Keratinocyte (primary cell): ENCODE results near the gene HSPG2. TPM values are rescaled to one million over a fixed set of nuclear protein-coding genes. Genes with fewer than 3 reads are reported as not detected.

Experiments used
- DNase-seq: peaks from one replicate; pipeline ENCODE4 v3.0.0-alpha.2; 2011; ENCODE audit warnings: low read depth, missing footprints, low spot score
- FAIRE-seq: peaks from 2 replicates; lab custom pipeline; 2011; peaks lifted over from hg19 to GRCh38; lab: Jason Lieb, UNC
- H2AFZ ChIP-seq: 2 replicates; pipeline ENCODE4 v1.6.0; 2012; ENCODE audit warnings: low read length, control low read depth, inconsistent platforms; ENCODE audit not compliant: control insufficient read depth
- H3K27ac ChIP-seq: 2 replicates; pipeline ENCODE4 v1.5.1; 2011; ENCODE audit warnings: low read length; ENCODE audit not compliant: control insufficient read depth, insufficient read depth
- H3K27me3 ChIP-seq: 3 replicates; pipeline ENCODE4 v1.6.0; 2011; ENCODE audit warnings: low read length; ENCODE audit not compliant: control insufficient read depth, insufficient read depth; ENCODE audit errors: extremely low read depth
- H3K36me3 ChIP-seq, 2 experiments: 2 replicates in 1 of 2; 3 replicates in 1 of 2; pipeline ENCODE4 v1.5.1; 2011; ENCODE audit warnings: low read length in 2 of 2, mild to moderate bottlenecking in 1 of 2; ENCODE audit not compliant: control insufficient read depth in 2 of 2, insufficient read depth in 2 of 2; ENCODE audit errors: extremely low read depth in 1 of 2
- H3K4me1 ChIP-seq: 3 replicates; pipeline ENCODE4 v1.5.1; 2011; ENCODE audit warnings: low read length; ENCODE audit not compliant: control insufficient read depth, insufficient read depth; ENCODE audit errors: extremely low read depth
- H3K4me2 ChIP-seq: 3 replicates; pipeline ENCODE4 v1.6.0; 2011; ENCODE audit warnings: low read depth, low read length; ENCODE audit not compliant: control insufficient read depth, insufficient read depth; ENCODE audit errors: extremely low read depth
- H3K4me3 ChIP-seq, 3 experiments: fragments of 200-600 bp in 1 of 3; sonication (generic) in 1 of 3; 2 replicates in 2 of 3; 3 replicates in 1 of 3; pipeline ENCODE4 v1.5.1; 2011 to 2016; ENCODE audit warnings: low read length in 3 of 3, mild to moderate bottlenecking in 3 of 3, control low read depth in 2 of 3, inconsistent platforms in 1 of 3, low read depth in 1 of 3, mixed read lengths in 1 of 3, mixed run types in 1 of 3, moderate library complexity in 1 of 3; ENCODE audit not compliant: control insufficient read depth in 2 of 3, insufficient read depth in 2 of 3; ENCODE audit errors: extremely low read depth in 1 of 3
- H3K79me2 ChIP-seq: 2 replicates; pipeline ENCODE4 v1.6.0; 2012; ENCODE audit warnings: low read length; ENCODE audit not compliant: control insufficient read depth, insufficient read depth
- H3K9ac ChIP-seq: 3 replicates; pipeline ENCODE4 v1.6.0; 2011; ENCODE audit warnings: low read length; ENCODE audit not compliant: control insufficient read depth, insufficient read depth; ENCODE audit errors: extremely low read depth
- H3K9me1 ChIP-seq: 3 replicates; pipeline ENCODE4 v1.6.0; 2011; ENCODE audit warnings: low read length; ENCODE audit not compliant: control insufficient read depth, insufficient read depth; ENCODE audit errors: extremely low read depth
- H3K9me3 ChIP-seq: 2 replicates; pipeline ENCODE4 v1.5.1; 2012; ENCODE audit warnings: low read depth, low read length; ENCODE audit not compliant: control insufficient read depth
- H4K20me1 ChIP-seq: 3 replicates; pipeline ENCODE4 v1.6.0; 2011; ENCODE audit warnings: low read length; ENCODE audit not compliant: control insufficient read depth, insufficient read depth; ENCODE audit errors: extremely low read depth
- EZH2 ChIP-seq: IDR thresholded peaks from one replicate; pipeline ENCODE4 v1.6.1; 2012; ENCODE audit warnings: inconsistent platforms, mild to moderate bottlenecking, low read length, moderate library complexity
- dilution Hi-C: fragments of 300-500 bp; cut with MboI; formaldehyde crosslinking; loops from one replicate; pipeline ENCODE4 v1.7.0; 2020; ENCODE audit warnings: low sequenced_read_pairs; ENCODE audit not compliant: extremely low pct_ligation_motif_present
- polyA plus RNA-seq, 5 experiments: library from polyadenylated mRNA; depleted of rRNA in 3 of 5; stranded (reverse) in 3 of 5; stranded (forward) in 1 of 5; unstranded in 1 of 5; fragments of >200 nt; gene quantifications; 1 replicate in 1 of 5; 2 replicates in 3 of 5; 3 replicates in 1 of 5; pipeline versions ENCODE4 v1.2.1 to v1.2.3, GENCODE V29; 2011 to 2012; ENCODE audit warnings: missing spikeins in 2 of 5, low read depth in 1 of 5, low replicate concordance in 1 of 5
- TF ChIP-seq, protein P1 (sequence below), 3 experiments: IDR thresholded peaks in 1 of 3; conservative IDR thresholded peaks in 1 of 3; optimal IDR thresholded peaks in 1 of 3; 2 replicates in 2 of 3; 3 replicates in 1 of 3; pipeline versions ENCODE3 to v1.5.1; 2011; ENCODE audit warnings: low read length in 3 of 3, mild to moderate bottlenecking in 3 of 3, moderate library complexity in 2 of 3, control low read depth in 1 of 3, inconsistent platforms in 1 of 3; ENCODE audit not compliant: insufficient read depth in 2 of 3; ENCODE audit errors: extremely low read depth in 1 of 3

The HSPG2 gene
- polyA plus RNA-seq, 1 donor (not counting 4 experiments of a cell fraction or from before 2014, with no cell fraction given), result 9.0 TPM

DNA sequence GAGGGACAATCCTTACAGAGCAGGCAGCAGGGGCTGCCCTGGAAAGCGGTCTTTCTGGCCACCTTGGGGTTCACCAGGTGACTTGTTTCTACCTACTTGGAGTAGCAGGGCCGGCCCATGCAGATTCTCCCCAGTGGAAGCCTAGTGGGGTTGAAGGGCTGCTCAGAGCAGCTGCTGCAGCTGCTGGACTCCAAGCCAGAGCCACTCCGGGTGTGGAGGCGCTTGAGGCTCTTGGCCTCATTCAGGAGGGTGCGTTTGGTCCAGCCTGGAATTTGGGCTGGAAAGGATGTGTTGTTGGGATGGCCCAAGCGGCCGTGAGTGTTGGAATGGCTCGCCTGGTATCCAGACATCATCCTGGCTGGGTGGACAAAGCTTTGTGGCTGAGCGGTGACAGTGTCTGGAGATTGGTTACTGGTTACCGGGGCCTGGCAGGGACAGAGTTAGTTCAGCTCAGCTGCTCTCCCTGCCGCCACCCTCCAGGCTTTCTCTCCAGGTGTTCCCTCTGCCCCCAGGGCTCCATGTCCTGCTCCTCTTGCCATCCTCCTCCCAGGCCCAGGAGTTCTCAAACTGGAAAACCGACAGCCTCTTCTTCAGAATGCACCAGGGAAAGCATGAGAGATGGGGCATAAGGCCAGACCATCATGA, 14.2 kb upstream of the HSPG2 start:
- Histone ChIP-seq H4K20me1 (no peaks in the 10 kb centered on the region), H2AFZ (no peak overlapping the region), H3K4me1 (peaks cover 12% of the 10 kb centered on the region), H3K79me2 (no peaks in the 10 kb centered on the region), H3K27ac (no peak overlapping the region), H3K4me2 (no peak overlapping the region), H3K9ac (no peak overlapping the region), H3K4me3 (no peak overlapping the region), H3K9me3 (no peaks in the 10 kb centered on the region), H3K27me3 (no peaks in the 10 kb centered on the region), H3K36me3 (no peaks in the 10 kb centered on the region), H3K9me1 (no peaks in the 10 kb centered on the region)
- no peak for TF ChIP-seq EZH2
- TF ChIP-seq, protein P1, sequence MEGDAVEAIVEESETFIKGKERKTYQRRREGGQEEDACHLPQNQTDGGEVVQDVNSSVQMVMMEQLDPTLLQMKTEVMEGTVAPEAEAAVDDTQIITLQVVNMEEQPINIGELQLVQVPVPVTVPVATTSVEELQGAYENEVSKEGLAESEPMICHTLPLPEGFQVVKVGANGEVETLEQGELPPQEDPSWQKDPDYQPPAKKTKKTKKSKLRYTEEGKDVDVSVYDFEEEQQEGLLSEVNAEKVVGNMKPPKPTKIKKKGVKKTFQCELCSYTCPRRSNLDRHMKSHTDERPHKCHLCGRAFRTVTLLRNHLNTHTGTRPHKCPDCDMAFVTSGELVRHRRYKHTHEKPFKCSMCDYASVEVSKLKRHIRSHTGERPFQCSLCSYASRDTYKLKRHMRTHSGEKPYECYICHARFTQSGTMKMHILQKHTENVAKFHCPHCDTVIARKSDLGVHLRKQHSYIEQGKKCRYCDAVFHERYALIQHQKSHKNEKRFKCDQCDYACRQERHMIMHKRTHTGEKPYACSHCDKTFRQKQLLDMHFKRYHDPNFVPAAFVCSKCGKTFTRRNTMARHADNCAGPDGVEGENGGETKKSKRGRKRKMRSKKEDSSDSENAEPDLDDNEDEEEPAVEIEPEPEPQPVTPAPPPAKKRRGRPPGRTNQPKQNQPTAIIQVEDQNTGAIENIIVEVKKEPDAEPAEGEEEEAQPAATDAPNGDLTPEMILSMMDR (optimal IDR thresholded peaks at IDR 0.05 in 1 of 3, IDR thresholded peaks at IDR 0.05 in 1 of 3, conservative IDR thresholded peaks at IDR 0.05 in 1 of 3; ENCODE audit: extremely low read depth in 1 of 3, insufficient read depth in 2 of 3, low read length in 3 of 3), result no peak
- FAIRE-seq (no peak), DNase-seq (no peak)
- dilution Hi-C loops, result no loop called here

DNA sequence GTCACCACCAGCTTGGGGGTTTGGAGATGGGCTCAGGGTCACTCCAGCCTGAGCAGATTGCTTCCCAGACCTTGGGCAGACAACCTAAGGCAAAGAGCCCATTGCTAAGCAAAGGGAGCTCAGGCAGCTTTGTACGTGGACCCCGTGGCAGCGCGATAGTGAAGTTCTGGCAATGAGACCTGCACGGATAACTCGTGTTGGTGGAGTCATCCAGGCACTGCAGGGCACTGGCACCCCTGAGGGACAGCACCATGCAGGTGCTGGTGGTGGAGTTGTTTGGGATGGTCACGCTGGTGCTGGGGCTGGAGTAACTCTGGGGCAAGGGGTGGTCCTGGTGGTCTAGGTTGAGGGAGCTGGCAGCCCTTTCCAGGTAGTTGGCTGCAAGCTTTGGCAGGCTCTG, 13.6 kb upstream of the HSPG2 start:
- H3K4me3 ChIP-seq, result no peak overlapping the region
- dilution Hi-C loops, result no loop called here
- no peaks in the 10 kb centered on the region for H3K36me3 ChIP-seq
- H3K4me2 ChIP-seq, result no peak overlapping the region
- no peaks in the 10 kb centered on the region for H3K27me3 ChIP-seq
- no peaks in the 10 kb centered on the region for H3K79me2 ChIP-seq
- peaks cover 6% of the 10 kb centered on the region for H3K4me1 ChIP-seq
- no peak overlapping the region for H3K27ac ChIP-seq
- H2AFZ ChIP-seq, result no peak overlapping the region
- H3K9ac ChIP-seq, result no peak overlapping the region
- no peak for FAIRE-seq
- no peaks in the 10 kb centered on the region for H4K20me1 ChIP-seq
- no peak for DNase-seq
- no peak for TF ChIP-seq EZH2
- TF ChIP-seq, protein P1 (optimal IDR thresholded peaks at IDR 0.05 in 1 of 3, IDR thresholded peaks at IDR 0.05 in 1 of 3, conservative IDR thresholded peaks at IDR 0.05 in 1 of 3; ENCODE audit: extremely low read depth in 1 of 3, insufficient read depth in 2 of 3, low read length in 3 of 3), result no peak
- no peaks in the 10 kb centered on the region for H3K9me3 ChIP-seq
- no peaks in the 10 kb centered on the region for H3K9me1 ChIP-seq
